ENCODE results near the gene TATDN3. TPM values are rescaled to one million over a fixed set of nuclear protein-coding genes. Genes with fewer than 3 reads are reported as not detected.

Gene TATDN3
- polyA plus RNA-seq, 1 donor from 2014 or later = 72.0 TPM

DNA sequence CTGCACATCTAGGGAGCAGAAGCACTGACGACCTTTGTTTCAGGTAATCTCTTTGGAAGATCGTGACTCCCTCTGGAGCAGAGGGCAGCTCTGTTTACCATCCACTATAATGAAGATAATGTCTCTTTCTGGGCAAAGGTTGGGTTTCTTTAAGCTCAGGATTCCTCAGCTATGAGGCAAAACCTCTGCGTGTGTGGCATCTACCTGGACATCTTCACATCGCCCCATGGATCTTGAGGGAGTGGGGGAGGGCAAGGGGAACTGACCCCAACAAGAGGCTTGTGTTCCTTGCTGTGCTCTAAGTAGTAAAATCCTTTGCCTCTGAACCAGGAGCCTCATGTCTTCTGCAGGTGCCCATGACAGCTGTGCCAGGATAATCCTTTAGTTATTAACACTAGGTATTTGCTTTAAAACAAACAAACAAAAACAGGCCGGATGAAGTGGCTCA, 36.2 kb downstream of the TATDN3 start:
- Histone ChIP-seq H3K9me3 (ENCODE audit: low read length) (no peaks in the 10 kb centered on the region), H4K20me1 (ENCODE audit: insufficient read depth) (no peaks in the 10 kb centered on the region), H3K27ac (ENCODE audit: low read length) (no peak overlapping the region), H3F3A (ENCODE audit: insufficient read depth, low read length, poor library complexity, severe bottlenecking) (no peaks in the 10 kb centered on the region), H3K9ac (ENCODE audit: low read length) (no peak overlapping the region), H3K79me2 (replicated peaks; ENCODE audit: insufficient read depth, low read length) (no peaks in the 10 kb centered on the region), H3K4me2 (ENCODE audit: low read length) (no peak overlapping the region), H3K9me2 (ENCODE audit: insufficient read depth, low read length) (no peaks in the 10 kb centered on the region), H3K4me3 (ENCODE audit: low read length) (no peak overlapping the region), H2AFZ (ENCODE audit: low read depth, low read length) (no peak overlapping the region), H3K36me3 (ENCODE audit: insufficient read depth, low read length) (no peaks in the 10 kb centered on the region), H3K27me3 (ENCODE audit: insufficient read depth, low read depth, low read length) (no peaks in the 10 kb centered on the region)
- no peak for TF ChIP-seq EP300 (conservative IDR thresholded peaks at IDR 0.05; ENCODE audit: poor library complexity, severe bottlenecking)
- TF ChIP-seq SMC3 (conservative IDR thresholded peaks at IDR 0.05; ENCODE audit: poor library complexity) = no peak
- TF ChIP-seq TAF1 (IDR thresholded peaks at IDR 0.05; ENCODE audit: low read depth) = no peak
- no peak for TF ChIP-seq EZH2 (IDR thresholded peaks at IDR 0.05; ENCODE audit: borderline replicate concordance, insufficient read depth, low read length, poor library complexity, severe bottlenecking)
- TF ChIP-seq MXI1 (conservative IDR thresholded peaks at IDR 0.05; ENCODE audit: poor library complexity, severe bottlenecking) = no peak
- TF ChIP-seq, protein P1, sequence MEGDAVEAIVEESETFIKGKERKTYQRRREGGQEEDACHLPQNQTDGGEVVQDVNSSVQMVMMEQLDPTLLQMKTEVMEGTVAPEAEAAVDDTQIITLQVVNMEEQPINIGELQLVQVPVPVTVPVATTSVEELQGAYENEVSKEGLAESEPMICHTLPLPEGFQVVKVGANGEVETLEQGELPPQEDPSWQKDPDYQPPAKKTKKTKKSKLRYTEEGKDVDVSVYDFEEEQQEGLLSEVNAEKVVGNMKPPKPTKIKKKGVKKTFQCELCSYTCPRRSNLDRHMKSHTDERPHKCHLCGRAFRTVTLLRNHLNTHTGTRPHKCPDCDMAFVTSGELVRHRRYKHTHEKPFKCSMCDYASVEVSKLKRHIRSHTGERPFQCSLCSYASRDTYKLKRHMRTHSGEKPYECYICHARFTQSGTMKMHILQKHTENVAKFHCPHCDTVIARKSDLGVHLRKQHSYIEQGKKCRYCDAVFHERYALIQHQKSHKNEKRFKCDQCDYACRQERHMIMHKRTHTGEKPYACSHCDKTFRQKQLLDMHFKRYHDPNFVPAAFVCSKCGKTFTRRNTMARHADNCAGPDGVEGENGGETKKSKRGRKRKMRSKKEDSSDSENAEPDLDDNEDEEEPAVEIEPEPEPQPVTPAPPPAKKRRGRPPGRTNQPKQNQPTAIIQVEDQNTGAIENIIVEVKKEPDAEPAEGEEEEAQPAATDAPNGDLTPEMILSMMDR (IDR thresholded peaks at IDR 0.05; ENCODE audit: poor library complexity, severe bottlenecking) = no peak
- TF ChIP-seq RAD21 (conservative IDR thresholded peaks at IDR 0.05) = no peak
- TF ChIP-seq, protein P2, sequence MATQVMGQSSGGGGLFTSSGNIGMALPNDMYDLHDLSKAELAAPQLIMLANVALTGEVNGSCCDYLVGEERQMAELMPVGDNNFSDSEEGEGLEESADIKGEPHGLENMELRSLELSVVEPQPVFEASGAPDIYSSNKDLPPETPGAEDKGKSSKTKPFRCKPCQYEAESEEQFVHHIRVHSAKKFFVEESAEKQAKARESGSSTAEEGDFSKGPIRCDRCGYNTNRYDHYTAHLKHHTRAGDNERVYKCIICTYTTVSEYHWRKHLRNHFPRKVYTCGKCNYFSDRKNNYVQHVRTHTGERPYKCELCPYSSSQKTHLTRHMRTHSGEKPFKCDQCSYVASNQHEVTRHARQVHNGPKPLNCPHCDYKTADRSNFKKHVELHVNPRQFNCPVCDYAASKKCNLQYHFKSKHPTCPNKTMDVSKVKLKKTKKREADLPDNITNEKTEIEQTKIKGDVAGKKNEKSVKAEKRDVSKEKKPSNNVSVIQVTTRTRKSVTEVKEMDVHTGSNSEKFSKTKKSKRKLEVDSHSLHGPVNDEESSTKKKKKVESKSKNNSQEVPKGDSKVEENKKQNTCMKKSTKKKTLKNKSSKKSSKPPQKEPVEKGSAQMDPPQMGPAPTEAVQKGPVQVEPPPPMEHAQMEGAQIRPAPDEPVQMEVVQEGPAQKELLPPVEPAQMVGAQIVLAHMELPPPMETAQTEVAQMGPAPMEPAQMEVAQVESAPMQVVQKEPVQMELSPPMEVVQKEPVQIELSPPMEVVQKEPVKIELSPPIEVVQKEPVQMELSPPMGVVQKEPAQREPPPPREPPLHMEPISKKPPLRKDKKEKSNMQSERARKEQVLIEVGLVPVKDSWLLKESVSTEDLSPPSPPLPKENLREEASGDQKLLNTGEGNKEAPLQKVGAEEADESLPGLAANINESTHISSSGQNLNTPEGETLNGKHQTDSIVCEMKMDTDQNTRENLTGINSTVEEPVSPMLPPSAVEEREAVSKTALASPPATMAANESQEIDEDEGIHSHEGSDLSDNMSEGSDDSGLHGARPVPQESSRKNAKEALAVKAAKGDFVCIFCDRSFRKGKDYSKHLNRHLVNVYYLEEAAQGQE (IDR thresholded peaks at IDR 0.05; ENCODE audit: borderline replicate concordance) = no peak
- no peak for TF ChIP-seq POLR2AphosphoS5 (IDR thresholded peaks at IDR 0.05)

- Histone ChIP-seq H3K27ac (ENCODE audit: low read length) (no peak overlapping the region), H3K79me2 (replicated peaks; ENCODE audit: insufficient read depth, low read length) (no peaks in the 10 kb centered on the region), H4K20me1 (ENCODE audit: insufficient read depth) (no peaks in the 10 kb centered on the region), H3K36me3 (ENCODE audit: insufficient read depth, low read length) (no peaks in the 10 kb centered on the region), H3F3A (ENCODE audit: insufficient read depth, low read length, poor library complexity, severe bottlenecking) (no peaks in the 10 kb centered on the region), H2AFZ (ENCODE audit: low read depth, low read length) (no peak overlapping the region), H3K4me3 (ENCODE audit: low read length) (no peak overlapping the region), H3K9me3 (ENCODE audit: low read length) (no peaks in the 10 kb centered on the region), H3K9ac (ENCODE audit: low read length) (no peak overlapping the region), H3K27me3 (ENCODE audit: insufficient read depth, low read depth, low read length) (no peaks in the 10 kb centered on the region), H3K4me2 (ENCODE audit: low read length) (no peak overlapping the region), H3K9me2 (ENCODE audit: insufficient read depth, low read length) (no peaks in the 10 kb centered on the region)
- TF ChIP-seq MXI1 (conservative IDR thresholded peaks at IDR 0.05; ENCODE audit: poor library complexity, severe bottlenecking) (no peak), EZH2 (IDR thresholded peaks at IDR 0.05; ENCODE audit: borderline replicate concordance, insufficient read depth, low read length, poor library complexity, severe bottlenecking) (no peak), SMC3 (conservative IDR thresholded peaks at IDR 0.05; ENCODE audit: poor library complexity) (no peak), EP300 (conservative IDR thresholded peaks at IDR 0.05; ENCODE audit: poor library complexity, severe bottlenecking) (no peak), RAD21 (conservative IDR thresholded peaks at IDR 0.05) (no peak), POLR2AphosphoS5 (IDR thresholded peaks at IDR 0.05) (no peak), TAF1 (IDR thresholded peaks at IDR 0.05; ENCODE audit: low read depth) (no peak)
- TF ChIP-seq, protein P2 (IDR thresholded peaks at IDR 0.05; ENCODE audit: borderline replicate concordance) = no peak
- TF ChIP-seq, protein P1 (IDR thresholded peaks at IDR 0.05; ENCODE audit: poor library complexity, severe bottlenecking) = no peak
Observed at GRCh38 chr1:212828395-212828794, 36.7 kb downstream of the TATDN3 start.

Data from neural cell (in vitro differentiated cells).